Retina (tissue), 1 donor: Measurements from ENCODE around the gene CITED1.
A peak's percentile ranks its signal among the peaks of the same experiment; 100 is the strongest.

Source experiments
- DNase-seq: peaks from one replicate; pipeline ENCODE4 v3.0.0-alpha.2; 2016

The CITED1 gene

DNA sequence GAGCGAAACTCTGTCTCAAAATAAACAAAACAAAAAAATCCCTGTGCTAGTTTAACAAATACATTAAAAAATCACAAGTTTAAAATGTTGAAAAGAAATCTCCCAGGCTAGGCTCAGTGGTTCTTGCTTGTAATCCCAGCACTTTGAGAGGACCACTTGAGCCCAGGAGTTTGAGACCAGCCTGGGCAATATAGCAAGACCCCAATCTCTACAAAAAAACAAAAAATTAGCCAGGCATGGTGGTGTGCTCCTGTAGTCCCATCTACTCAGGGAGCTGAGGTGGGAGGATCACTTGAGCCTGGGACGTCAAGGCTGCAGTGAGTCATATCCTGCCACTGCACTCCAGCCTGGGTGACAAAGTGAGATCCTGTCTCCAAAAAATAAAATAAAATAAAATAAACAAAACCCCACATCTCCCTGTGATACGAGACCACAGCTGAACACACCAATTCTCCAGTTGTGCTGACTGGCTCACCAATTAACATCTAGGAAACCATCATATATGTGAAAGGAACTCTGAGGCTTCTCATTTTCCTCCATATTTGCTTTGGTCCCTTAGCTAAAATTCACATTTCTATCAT is 36.0 kb downstream of the CITED1 start:
- DNase-seq: no peak

DNA sequence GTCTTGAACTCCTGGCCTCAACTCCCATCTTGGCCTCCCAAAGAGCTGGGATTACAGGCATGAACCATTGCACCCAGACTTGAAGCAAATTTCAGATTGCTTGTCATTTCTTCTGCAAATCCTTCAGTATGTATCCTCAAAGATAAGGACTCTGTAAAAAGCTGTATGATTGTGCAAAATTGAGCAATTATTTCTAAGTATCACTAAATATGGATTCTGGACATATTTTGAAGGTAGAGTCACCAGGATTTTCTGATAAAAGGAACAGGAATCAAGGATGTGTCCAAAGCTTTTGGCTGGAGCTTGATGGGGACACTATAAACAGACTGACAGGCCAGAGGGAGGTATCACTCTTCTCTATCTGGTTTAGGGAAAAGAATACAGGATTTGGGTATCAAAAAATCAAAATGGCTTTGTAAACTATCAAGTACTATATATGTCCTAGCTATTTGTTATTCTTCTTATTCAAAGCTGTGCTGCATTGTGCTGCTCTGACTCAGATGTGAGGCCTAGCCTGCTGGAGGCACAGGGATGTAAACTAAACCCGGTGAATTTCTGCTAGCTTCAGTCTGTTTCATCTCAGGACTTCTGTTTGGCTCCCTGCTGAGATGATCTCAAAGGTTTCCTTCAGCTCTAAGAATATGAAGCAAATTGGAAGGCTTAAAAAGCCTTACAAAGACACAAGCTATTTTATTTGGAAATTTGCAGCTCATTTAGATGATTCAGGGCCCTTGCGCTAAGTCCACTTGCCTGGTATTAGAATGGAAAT is 36.9 kb downstream of the CITED1 start:
- DNase-seq: no peak

DNA sequence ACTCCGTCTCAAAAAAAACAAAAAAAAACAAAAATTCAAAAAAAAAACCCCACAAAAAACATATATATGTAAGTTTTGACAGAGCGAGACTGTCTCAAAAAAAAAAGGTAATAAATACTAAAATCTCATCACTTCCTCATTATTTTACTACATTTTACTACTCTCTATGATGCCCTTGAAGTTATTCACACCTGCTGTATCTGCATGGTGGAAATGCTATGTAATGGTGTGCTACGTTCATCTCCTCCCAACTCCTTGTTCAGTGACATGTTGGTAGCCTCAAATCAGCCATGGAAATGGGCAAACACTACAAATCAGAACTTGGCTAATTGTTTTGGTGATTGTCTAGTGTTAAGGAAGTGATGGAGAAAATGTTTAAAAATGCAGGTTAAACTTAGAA is 40.5 kb downstream of the CITED1 start:
- no peak for DNase-seq

- no peak for DNase-seq
Observed at GRCh38 chrX:72262077-72262476, 43.6 kb downstream of the CITED1 start.

DNA sequence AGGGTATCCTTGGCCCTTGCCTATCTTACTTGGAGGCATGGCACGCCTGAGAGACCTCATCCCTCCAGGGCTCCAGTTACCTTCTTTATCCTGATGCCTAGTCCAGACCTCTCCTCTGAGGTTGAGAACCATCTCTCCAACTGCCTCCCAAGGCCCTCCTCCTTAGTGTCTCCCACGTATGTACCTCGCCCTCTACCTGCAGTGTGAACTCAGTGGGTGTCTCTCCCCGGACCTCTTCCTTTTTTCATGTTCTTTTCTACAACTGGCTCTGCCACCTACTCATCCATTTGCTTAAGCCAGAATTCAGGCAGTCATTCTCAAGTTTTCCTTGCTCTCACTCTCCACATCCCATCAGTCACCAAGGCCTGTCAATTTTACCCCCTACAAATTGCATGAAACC is 45.3 kb downstream of the CITED1 start:
- DNase-seq: no peak

DNA sequence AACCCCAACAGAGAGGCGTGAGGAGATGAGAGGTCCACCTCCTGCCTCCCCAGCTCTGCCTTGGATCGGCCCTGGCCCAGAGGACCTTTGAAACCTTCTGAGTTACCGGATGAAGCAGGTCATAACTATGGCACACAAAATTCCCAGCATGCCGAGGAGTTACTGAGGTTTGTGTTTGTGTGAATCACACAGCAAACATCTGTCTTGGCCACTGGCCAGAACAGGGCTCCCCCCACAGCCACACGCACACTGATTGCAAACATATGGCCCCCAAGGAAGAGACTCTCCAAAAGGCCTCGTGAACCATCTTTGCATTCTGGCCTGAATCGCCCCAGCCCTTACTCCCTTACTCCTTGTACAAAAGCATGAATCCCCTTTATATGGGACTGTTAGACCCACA is 47.5 kb downstream of the CITED1 start:
- DNase-seq: no peak

GRCh38 chrX:72255864-72256263 is 49.9 kb downstream of the CITED1 start:
- no peak for DNase-seq

- peak; percentile 56 for DNase-seq
Observed at GRCh38 chrX:72255445-72255844, 50.3 kb downstream of the CITED1 start.

GRCh38 chrX:72254816-72255215 is 50.9 kb downstream of the CITED1 start:
- DNase-seq: no peak

- DNase-seq: no peak
Observed at GRCh38 chrX:72253686-72254085, 52.0 kb downstream of the CITED1 start.
